Activated CD4-positive, alpha-beta T cell treated with anti-CD3 and anti-CD28 coated beads, Interleukin-2, amount 50 U/mL, for 16 hours (primary cell): ENCODE results near the gene SIX2.

Experiments
- DNase-seq: peaks from one replicate; pipeline ENCODE4 v3.0.0-alpha.2; 2020

SIX2 gene

DNA sequence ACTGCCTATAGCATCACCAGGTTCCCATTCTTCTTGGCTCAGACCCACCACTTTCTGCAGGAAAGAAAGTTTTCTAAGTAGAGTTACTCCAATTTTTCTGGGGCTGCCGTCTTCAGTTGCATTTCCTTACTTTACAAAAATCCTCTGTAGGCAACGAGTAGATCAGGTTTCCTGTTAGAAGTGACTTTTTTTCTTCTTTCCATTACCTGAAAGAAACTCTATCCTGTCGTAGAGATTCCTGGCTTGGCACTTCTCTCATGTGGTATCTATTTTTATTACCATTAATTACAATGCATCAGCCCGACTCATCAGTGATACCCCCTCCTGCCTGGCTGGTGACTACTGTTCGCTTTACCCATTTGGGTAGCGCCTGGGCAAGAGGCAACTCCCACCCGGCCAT lies 5.6 kb upstream of the SIX2 start:
- DNase-seq: no peak

GRCh38 chr2:45014016-45014702 lies 4.9 kb upstream of the SIX2 start:
- DNase-seq: peak; percentile 51

- DNase-seq: no peak
Measured at GRCh38 chr2:45013229-45014015, 4.2 kb upstream of the SIX2 start.

DNA sequence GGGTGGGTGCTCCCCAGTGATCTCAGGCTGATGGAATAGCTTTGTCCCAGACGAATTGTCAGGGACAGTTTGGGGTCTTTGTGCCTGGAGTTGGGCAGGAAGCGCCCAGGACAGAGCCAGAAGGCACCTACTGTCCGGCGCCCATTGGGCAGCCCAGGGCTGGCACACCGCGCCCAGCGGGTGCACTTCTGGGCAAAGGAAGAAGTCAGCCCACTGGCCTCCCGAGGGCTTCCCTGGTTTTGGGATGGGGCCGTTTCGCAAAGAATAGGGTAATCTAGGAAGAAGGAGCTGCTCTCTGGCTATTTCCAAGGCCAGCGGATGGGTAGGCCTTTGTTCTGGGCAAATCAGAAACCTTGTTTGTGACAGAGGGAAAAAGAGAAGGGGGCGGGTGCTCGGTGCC lies 3.5 kb upstream of the SIX2 start:
- DNase-seq: no peak

DNA sequence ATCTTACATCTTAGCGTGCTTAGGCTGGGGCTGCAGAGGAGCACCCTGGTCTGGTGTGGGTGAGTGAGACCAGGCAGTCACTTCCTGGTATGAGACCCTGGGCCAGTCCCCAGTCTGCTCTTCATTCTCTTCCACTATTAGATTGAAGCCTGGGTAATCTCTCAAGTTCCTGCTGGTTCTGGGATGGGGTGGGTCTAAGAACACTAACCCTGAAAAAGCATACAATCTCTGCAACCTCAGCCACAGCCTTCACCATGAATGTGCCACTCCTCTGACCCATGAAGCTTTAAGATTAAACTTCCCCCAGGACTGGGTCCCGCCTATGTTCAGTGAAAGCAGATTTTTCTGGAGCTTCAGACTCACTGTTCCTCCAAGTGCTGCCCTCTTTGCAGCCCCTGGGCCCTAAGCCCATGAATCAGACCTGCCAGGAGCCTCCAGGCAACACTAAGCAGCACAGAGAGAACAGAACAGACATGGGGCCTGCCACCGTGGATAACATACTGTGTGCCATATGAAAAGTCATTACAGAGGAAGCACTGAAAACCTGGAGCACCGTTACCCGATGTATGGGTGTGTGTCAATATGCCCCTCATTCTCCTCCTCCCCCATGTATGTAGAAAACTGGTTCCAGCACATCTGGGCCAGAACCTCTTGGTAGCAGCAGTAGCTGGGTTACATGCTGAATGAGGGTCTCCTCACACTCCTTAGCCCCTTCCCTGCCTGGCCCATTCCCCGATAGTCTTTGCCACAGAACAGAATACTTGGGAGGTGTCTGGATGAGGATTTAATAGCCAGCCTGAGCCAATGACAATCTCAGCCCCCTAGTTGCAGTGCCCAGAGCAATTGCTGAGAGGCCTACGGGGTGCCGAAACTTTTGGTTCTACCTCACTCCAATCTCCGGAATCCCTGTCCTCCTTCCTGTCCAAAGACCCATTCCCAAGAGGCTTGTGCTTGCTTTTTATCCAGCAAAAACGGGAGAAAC lies 2.7 kb upstream of the SIX2 start:
- no peak for DNase-seq

DNA sequence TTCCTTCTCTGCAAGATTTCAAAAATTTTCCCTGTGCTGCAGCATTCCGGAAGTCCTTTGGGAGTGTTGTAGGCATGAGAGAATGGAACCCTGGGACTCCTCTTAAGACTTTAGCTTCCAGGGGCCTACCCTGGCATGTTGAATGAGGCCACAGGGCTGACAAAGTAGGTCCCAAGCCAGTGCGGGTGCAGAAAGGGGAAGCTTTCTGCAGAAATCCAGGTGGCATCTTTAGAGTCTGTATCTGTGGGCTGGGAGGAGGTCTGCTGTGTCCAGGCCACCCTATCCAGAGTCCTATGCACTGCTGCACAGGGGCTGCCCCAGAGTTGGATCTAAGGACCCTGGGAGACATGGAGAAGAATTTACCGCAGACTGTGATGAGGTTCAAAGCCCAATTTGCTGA lies 1.9 kb upstream of the SIX2 start:
- DNase-seq: no peak

DNA sequence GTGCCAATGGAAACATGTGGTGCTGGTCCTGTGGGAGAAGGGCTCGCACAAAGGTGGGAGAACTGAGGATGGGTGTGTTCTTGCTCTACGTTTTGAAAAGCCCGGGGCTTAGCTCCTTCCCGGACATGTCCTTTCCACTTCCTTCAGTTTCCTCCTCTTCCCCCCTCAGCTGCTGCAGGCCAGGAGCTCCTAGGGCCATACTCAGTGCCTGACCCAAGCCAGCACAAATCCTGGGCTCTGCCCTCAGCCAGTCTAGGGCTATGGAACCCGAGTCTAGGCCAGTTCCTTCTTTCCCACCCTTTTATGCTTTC lies 1.4 kb upstream of the SIX2 start:
- no peak for DNase-seq

DNA sequence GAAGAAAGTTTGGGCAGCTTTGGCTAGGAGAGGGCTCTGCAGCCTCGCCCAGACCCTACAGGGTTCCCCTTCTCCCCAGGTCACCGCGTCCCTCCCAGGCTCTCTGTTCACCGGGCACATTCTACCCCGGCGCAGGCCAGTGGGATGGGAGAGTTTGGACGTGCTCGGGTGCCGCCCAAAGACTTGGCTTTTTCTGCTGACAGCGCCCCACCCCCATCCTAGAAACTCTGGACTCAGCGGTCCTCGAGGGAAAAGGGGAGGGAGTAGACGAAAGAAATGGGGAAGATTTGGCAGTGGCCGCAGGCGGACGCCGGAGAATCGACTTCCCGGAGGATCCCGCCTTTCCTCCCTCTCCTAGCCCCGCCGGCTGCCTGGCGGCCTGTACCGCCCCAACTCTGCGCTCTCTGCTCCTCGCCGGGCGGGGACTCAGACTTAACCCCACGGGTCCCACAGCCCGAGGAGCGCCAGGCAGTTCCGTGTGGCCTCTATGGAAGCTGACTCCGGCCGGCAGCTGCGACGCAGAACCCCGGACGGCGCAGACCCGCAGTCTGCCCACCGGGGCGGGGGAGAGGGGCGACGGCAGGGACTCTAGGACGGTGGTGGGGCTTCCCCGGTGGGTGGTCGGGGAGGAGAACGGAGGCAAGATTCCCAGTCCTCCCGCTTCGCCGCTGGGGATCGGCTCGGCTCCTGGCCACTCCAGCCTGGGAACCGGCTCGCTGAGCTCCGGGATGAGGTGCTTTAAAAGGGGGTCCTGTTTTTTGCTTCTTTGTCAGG lies 863 bp upstream of the SIX2 start:
- DNase-seq: no peak

DNA sequence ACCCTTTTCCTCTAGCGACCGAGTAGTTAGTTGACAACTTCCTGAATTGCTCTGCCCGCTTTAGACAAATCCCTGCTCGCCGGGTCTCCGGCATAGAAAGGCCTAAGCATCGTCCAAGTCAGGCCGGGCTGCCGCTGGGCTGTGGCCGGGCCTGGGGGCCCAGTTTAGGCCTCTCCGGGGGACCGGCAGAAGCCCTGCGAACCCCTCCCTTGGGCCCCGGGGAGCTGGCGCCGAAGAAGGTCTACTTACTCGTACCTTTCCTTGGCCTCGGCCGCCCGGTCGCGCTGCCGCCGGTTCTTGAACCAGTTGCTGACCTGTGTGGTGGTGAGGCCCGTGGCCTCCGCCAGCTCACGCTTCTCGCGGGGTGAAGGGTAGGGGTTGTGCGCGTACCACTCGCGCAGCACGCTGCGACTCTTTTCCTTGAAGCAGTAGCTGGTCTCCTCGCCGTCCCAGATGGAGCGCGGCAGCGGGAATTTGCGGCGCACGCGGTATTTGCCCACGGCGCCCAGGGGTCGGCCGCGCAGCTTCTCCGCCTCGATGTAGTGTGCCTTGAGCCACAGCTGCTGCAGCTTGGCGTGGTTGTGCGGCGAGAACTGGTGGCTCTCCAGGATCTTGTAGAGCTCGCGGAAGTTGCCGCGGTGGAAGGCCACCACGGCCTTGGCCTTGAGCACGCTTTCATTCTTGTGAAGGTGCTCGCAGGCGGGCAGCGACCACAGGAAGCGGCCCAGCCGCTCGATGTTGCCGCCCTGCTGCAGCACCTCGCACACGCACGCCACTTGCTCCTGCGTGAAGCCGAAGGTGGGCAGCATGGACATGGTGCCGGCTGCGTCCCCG lies 739 bp downstream of the SIX2 start:
- no peak for DNase-seq

GRCh38 chr2:45007961-45008295 lies 1.3 kb downstream of the SIX2 start:
- DNase-seq: no peak

GRCh38 chr2:45006942-45007287 lies 2.3 kb downstream of the SIX2 start:
- no peak for DNase-seq

- no peak for DNase-seq
Measured at GRCh38 chr2:45006041-45006941, 3.0 kb downstream of the SIX2 start.

DNA sequence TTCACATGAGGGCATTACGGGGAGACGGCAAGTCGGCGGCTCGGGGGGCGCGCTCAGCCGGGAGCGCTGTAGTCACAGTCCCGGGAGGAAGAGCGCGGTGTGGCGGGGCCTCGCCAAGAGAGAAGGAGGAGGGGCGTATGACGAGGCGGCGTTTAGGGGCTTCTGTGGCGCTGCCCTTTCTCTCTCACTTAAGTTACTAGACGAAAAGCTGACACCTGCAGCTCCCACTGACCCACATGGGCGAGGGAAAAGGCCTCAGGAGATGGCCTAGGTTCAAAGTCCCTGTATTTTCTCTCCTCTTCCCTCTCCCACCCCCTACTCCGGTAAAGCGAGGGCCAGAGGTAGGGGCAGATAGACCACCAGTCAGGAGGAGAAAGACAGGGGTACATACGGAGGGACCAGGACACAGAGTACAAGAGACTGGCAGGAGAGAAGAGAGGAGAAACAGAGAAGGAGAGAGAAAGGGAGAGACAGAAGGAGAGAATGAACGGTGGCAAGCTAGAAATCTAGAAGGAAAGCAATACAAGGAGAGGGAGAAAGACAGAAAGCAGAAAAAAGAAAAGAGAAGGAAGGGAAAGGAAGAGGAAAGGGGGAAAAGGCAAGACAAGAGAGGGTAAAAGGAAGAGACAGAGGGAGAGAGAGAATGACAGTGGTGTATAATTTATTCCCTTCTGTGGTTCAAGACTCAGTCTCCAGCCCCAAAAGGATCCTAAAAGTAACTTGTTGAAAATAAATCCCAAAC lies 3.8 kb downstream of the SIX2 start:
- DNase-seq: no peak

DNA sequence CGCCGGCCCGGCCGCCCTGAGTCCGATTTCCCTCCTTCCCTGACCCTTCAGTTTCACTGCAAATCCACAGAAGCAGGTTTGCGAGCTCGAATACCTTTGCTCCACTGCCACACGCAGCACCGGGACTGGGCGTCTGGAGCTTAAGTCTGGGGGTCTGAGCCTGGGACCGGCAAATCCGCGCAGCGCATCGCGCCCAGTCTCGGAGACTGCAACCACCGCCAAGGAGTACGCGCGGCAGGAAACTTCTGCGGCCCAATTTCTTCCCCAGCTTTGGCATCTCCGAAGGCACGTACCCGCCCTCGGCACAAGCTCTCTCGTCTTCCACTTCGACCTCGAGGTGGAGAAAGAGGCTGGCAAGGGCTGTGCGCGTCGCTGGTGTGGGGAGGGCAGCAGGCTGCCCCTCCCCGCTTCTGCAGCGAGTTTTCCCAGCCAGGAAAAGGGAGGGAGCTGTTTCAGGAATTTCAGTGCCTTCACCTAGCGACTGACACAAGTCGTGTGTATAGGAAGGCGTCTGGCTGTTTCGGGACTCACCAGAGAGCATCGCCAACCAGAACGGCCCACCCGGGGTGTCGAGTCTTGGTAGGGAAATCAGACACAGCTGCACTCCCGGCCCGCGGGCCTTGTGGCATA lies 4.6 kb downstream of the SIX2 start:
- no peak for DNase-seq

DNA sequence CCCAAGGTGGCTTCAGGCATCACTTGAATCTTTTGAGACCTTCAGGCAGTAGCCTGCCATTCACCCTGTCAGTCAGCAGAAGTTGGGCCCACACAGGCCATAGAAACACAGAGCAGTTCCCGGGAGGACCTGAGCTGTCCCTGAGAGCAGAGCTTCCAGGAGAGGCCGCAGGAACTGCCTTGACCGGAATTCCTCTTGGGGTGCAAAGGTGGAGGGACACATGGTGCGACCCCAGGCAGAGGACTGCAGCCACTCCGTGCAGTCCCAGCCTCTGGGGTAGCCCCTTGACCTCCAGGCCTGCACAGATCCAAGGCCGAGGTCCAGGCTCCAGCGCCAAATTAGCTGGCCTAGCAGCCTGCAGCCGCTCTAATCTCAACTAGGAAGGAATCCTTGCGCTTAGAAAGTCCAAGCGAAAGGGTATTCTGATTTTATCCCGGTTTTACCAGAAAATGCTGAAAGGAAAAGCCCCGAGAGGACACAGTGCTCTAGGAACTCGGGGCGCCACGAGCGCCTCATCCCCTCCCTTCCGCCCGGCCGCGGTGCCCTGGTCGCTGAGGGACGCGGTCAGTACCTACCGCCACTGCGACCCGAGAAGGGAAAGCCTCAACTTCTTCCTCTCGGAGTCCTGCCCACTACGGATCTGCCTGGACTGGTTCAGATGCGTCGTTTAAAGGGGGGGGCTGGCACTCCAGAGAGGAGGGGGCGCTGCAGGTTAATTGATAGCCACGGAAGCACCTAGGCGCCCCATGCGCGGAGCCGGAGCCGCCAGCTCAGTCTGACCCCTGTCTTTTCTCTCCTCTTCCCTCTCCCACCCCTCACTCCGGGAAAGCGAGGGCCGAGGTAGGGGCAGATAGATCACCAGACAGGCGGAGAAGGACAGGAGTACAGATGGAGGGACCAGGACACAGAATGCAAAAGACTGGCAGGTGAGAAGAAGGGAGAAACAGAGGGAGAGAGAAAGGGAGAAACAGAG lies 5.4 kb downstream of the SIX2 start:
- no peak for DNase-seq

DNA sequence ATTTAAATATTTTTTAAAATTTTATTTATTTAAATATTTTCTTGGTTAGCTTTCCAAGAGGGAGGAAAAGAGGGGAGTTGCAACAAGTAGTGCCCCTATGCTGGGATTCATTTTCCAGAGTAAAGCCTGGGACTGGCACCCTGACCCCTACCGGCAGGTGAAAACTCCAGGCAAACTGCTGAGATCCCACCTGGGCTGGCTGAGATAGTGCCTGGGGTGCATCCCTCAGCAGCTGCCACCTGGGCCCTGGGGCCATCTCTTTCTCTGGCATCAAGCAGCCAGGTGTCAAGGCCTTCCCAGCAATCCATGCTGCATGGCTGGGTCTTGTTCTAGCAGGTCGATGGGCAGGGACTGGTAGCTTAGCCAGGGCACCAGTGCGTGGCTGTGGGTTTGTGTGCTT lies 6.6 kb downstream of the SIX2 start:
- DNase-seq: no peak

- no peak for DNase-seq
Measured at GRCh38 chr2:45001869-45002385, 7.3 kb downstream of the SIX2 start.
